PC-9 (cell line): ENCODE results near the gene FRZB.

Experiments used
- EZH2 ChIP-seq: fragments of 200-600 bp; sonication (generic); IDR thresholded peaks from 2 replicates; pipeline ENCODE4 v1.8.0; 2017; ENCODE audit warnings: antibody characterized with exemption, low read depth
- TF ChIP-seq, protein P1 (sequence below): fragments of 200-600 bp; sonication (generic); conservative IDR thresholded peaks from 2 replicates; pipeline ENCODE4 v1.6.1; 2017; ENCODE audit warnings: mixed run types, antibody characterized with exemption, mild to moderate bottlenecking, moderate library complexity

DNA sequence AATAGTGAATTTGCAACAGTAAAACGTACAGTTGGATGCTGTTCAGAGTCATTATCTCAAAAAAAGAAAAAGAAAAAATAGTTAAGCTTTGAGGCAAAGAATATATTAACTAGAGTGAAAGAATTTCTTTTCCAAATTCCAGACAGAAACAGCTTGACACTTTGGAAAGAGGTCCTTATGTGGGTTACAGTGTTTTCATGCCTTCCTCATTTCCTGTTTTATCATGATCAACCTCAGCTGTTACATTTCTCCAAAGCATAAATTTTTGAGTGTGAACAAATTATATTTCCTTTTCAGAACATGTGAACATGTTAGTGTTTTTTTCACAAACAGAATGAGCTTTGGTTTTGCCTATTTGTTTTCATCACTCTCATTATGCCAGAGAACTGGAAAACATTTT, 13.6 kb downstream of the FRZB start:
- TF ChIP-seq, protein P1, sequence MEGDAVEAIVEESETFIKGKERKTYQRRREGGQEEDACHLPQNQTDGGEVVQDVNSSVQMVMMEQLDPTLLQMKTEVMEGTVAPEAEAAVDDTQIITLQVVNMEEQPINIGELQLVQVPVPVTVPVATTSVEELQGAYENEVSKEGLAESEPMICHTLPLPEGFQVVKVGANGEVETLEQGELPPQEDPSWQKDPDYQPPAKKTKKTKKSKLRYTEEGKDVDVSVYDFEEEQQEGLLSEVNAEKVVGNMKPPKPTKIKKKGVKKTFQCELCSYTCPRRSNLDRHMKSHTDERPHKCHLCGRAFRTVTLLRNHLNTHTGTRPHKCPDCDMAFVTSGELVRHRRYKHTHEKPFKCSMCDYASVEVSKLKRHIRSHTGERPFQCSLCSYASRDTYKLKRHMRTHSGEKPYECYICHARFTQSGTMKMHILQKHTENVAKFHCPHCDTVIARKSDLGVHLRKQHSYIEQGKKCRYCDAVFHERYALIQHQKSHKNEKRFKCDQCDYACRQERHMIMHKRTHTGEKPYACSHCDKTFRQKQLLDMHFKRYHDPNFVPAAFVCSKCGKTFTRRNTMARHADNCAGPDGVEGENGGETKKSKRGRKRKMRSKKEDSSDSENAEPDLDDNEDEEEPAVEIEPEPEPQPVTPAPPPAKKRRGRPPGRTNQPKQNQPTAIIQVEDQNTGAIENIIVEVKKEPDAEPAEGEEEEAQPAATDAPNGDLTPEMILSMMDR, result no peak
- TF ChIP-seq EZH2, result no peak
